ENCODE measurements around the gene PICALM.

PICALM gene

DNA sequence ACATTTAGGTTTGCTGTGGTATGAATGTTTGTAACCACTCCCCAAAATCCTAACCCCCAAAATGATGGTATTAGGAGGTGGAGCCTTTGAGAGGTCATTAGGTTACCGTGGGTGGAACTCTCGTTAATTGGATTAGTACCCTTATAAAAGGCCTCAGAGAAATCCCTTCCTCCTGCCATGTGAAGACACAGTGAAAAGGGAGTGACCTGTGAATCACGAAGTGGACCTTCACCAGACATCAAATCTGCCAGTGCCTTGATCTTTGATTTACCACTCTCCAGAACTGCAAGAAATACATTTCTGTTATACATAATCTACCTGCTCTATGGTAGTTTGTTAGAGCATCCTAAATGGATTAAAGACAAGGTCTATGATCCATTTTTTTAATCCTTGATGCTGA lies 12.6 kb upstream of the PICALM start:
- no peak overlapping the region for H3K4me3 ChIP-seq (ENCODE audit: low read length, poor library complexity, severe bottlenecking)
- H2AFZ ChIP-seq (ENCODE audit: low read length): no peak overlapping the region
- H3K79me2 ChIP-seq (ENCODE audit: insufficient read depth, low read length): no peaks in the 10 kb centered on the region
- H3K4me2 ChIP-seq (ENCODE audit: low read depth, low read length, poor library complexity, severe bottlenecking): no peak overlapping the region
- no peaks in the 10 kb centered on the region for H3K9me3 ChIP-seq (ENCODE audit: insufficient read depth, low read depth, low read length)
- H3K4me1 ChIP-seq (ENCODE audit: insufficient read depth, low read length, poor library complexity, severe bottlenecking): no peaks in the 10 kb centered on the region
- H4K20me1 ChIP-seq (ENCODE audit: insufficient read depth, low read length, poor library complexity, severe bottlenecking): no peaks in the 10 kb centered on the region
- H3K36me3 ChIP-seq (ENCODE audit: insufficient read depth, low read length): no peaks in the 10 kb centered on the region
- TF ChIP-seq, protein P1, sequence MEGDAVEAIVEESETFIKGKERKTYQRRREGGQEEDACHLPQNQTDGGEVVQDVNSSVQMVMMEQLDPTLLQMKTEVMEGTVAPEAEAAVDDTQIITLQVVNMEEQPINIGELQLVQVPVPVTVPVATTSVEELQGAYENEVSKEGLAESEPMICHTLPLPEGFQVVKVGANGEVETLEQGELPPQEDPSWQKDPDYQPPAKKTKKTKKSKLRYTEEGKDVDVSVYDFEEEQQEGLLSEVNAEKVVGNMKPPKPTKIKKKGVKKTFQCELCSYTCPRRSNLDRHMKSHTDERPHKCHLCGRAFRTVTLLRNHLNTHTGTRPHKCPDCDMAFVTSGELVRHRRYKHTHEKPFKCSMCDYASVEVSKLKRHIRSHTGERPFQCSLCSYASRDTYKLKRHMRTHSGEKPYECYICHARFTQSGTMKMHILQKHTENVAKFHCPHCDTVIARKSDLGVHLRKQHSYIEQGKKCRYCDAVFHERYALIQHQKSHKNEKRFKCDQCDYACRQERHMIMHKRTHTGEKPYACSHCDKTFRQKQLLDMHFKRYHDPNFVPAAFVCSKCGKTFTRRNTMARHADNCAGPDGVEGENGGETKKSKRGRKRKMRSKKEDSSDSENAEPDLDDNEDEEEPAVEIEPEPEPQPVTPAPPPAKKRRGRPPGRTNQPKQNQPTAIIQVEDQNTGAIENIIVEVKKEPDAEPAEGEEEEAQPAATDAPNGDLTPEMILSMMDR (conservative IDR thresholded peaks at IDR 0.05; ENCODE audit: low read length): no peak
- no peak for TF ChIP-seq EZH2phosphoT487 (IDR thresholded peaks at IDR 0.05; ENCODE audit: borderline replicate concordance)
- no peaks in the 10 kb centered on the region for H3K27me3 ChIP-seq (ENCODE audit: insufficient read depth, low read length, poor library complexity, severe bottlenecking)
- H3F3A ChIP-seq (ENCODE audit: low read depth): no peaks in the 10 kb centered on the region
- H3K9me2 ChIP-seq (replicated peaks; ENCODE audit: low read depth, low read length): no peaks in the 10 kb centered on the region
- no peak overlapping the region for H3K9ac ChIP-seq (ENCODE audit: low read depth, low read length, poor library complexity, severe bottlenecking)

- H3K27me3 ChIP-seq (ENCODE audit: insufficient read depth, low read length, poor library complexity, severe bottlenecking): no peaks in the 10 kb centered on the region
- H2AFZ ChIP-seq (ENCODE audit: low read length): no peak overlapping the region
- no peaks in the 10 kb centered on the region for H3K36me3 ChIP-seq (ENCODE audit: insufficient read depth, low read length)
- H3K4me2 ChIP-seq (ENCODE audit: low read depth, low read length, poor library complexity, severe bottlenecking): no peak overlapping the region
- no peaks in the 10 kb centered on the region for H3K4me1 ChIP-seq (ENCODE audit: insufficient read depth, low read length, poor library complexity, severe bottlenecking)
- no peaks in the 10 kb centered on the region for H3K9me3 ChIP-seq (ENCODE audit: insufficient read depth, low read depth, low read length)
- no peaks in the 10 kb centered on the region for H4K20me1 ChIP-seq (ENCODE audit: insufficient read depth, low read length, poor library complexity, severe bottlenecking)
- no peaks in the 10 kb centered on the region for H3K9me2 ChIP-seq (replicated peaks; ENCODE audit: low read depth, low read length)
- TF ChIP-seq, protein P1 (conservative IDR thresholded peaks at IDR 0.05; ENCODE audit: low read length): no peak
- no peak for TF ChIP-seq EZH2phosphoT487 (IDR thresholded peaks at IDR 0.05; ENCODE audit: borderline replicate concordance)
- no peaks in the 10 kb centered on the region for H3F3A ChIP-seq (ENCODE audit: low read depth)
- H3K79me2 ChIP-seq (ENCODE audit: insufficient read depth, low read length): no peaks in the 10 kb centered on the region
- H3K9ac ChIP-seq (ENCODE audit: low read depth, low read length, poor library complexity, severe bottlenecking): no peak overlapping the region
- no peak overlapping the region for H3K4me3 ChIP-seq (ENCODE audit: low read length, poor library complexity, severe bottlenecking)
Observed at GRCh38 chr11:86079421-86079820, 10.5 kb upstream of the PICALM start.

DNA sequence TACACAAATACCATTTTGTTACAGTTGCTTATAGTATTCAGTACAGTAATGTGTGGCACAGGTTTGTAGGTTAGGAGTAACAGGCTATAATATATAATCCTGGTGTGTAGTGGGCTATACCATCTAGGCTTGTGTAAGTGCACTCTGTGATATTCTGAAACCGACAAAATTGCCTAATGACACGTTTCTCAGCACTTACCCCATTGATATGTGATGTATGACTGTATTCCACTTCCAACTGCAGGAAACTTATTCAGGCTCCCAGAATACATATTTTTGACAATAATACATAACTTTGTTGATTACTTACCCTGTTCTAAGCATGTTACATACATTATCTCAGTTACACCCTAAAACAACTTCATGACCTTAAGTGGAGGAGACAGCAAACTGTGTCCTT lies 5.1 kb upstream of the PICALM start:
- Histone ChIP-seq H3K9ac (ENCODE audit: low read depth, low read length, poor library complexity, severe bottlenecking) (no peak overlapping the region), H3K4me1 (ENCODE audit: insufficient read depth, low read length, poor library complexity, severe bottlenecking) (peaks cover 8% of the 10 kb centered on the region), H3K79me2 (ENCODE audit: insufficient read depth, low read length) (no peaks in the 10 kb centered on the region), H3K9me3 (ENCODE audit: insufficient read depth, low read depth, low read length) (no peaks in the 10 kb centered on the region), H3K9me2 (replicated peaks; ENCODE audit: low read depth, low read length) (no peaks in the 10 kb centered on the region), H3K36me3 (ENCODE audit: insufficient read depth, low read length) (no peaks in the 10 kb centered on the region), H3K4me2 (ENCODE audit: low read depth, low read length, poor library complexity, severe bottlenecking) (no peak overlapping the region), H2AFZ (ENCODE audit: low read length) (no peak overlapping the region), H3K27me3 (ENCODE audit: insufficient read depth, low read length, poor library complexity, severe bottlenecking) (no peaks in the 10 kb centered on the region), H3F3A (ENCODE audit: low read depth) (no peaks in the 10 kb centered on the region), H3K4me3 (ENCODE audit: low read length, poor library complexity, severe bottlenecking) (no peak overlapping the region), H4K20me1 (ENCODE audit: insufficient read depth, low read length, poor library complexity, severe bottlenecking) (no peaks in the 10 kb centered on the region)
- TF ChIP-seq EZH2phosphoT487 (IDR thresholded peaks at IDR 0.05; ENCODE audit: borderline replicate concordance): no peak
- TF ChIP-seq, protein P1 (conservative IDR thresholded peaks at IDR 0.05; ENCODE audit: low read length): no peak

Measured in Loucy (cell line).